Middle frontal gyrus (tissue), 1 donor: ENCODE results near the gene TMEM208.

ENCODE experiments used
- DNase-seq: peaks from one replicate; pipeline ENCODE4 v3.0.0-alpha.2; 2015; ENCODE audit warnings: low spot score; ENCODE audit errors: extremely low spot score

Gene TMEM208

DNA sequence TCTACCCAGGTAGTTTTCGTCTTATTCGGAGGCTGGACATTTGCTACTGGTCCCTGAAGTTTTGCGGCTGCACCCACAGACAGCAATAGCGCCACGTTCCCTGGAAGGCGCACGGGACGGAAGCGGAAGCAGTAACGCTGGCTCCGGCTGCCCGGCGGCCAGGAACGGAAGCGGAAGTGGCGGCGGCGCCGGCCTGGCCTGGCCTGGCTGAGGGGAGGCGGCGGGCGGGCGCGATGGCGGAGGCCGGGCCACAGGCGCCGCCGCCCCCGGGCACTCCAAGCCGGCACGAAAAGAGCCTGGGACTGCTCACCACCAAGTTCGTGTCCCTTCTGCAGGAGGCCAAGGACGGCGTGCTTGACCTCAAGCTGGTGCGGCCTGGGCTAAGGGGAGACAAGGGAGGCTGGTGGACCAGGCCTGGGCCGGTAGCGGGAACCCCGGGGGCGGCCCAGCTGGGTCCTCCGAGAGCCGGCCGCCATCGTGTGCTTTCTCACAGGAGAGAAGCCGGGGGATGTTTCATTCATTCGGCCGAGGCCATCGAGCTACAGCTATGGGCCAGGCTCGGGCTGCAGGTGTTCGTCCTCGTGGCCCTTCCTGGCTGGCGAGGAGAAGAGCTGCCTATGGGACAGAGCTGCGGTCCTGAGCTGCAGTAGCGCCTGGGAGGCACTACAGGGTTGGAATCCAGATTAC, 34.8 kb upstream of the TMEM208 start, which contains the start of gene E2F4:
TSS of gene E2F4 (plus strand) at position 161 of the 687 bp plus-strand sequence. CDS start at position 234, 73 bp downstream.
- peak; percentile 90 for DNase-seq

DNA sequence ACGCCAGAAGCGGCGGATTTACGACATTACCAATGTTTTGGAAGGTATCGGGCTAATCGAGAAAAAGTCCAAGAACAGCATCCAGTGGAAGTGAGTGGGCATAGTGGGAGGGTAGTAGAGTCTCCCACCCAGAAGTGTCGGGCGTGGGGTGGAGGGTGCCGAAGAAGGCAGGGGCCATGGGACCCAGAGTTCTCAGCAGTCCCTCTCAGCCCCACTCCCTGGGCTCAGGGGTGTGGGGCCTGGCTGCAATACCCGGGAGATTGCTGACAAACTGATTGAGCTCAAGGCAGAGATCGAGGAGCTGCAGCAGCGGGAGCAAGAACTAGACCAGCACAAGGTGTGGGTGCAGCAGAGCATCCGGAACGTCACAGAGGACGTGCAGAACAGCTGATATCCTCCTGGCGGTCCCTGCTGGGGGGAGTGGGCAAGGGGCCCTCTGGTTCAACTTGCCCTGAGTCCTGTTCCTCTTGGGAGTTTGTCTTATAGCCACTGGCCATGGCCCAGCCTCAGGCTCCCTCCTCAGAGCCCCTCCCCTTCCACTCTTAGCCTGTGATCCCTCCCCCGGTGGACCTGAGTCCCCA, 34.1 kb upstream of the TMEM208 start:
- no peak for DNase-seq

DNA sequence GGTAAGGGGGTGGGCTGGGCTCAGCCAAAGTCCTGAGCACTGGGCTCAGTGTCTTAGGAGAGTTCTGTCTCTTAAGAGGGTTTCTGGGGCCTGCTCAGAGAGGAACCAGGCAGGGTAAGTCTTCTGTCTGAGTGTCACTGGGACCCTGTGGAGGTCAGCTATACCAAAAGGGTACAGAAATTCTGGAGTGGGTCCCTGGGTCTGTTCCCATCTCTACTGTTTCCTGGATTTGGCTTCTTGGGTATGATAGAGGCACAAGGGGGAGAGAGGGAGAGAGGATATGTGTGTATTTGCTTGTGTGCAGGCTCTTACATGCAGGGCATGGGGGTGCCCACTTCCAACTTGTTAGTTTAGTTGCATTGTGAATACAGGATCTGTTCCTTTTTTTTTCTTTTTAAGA, 33.4 kb upstream of the TMEM208 start:
- DNase-seq: no peak

DNA sequence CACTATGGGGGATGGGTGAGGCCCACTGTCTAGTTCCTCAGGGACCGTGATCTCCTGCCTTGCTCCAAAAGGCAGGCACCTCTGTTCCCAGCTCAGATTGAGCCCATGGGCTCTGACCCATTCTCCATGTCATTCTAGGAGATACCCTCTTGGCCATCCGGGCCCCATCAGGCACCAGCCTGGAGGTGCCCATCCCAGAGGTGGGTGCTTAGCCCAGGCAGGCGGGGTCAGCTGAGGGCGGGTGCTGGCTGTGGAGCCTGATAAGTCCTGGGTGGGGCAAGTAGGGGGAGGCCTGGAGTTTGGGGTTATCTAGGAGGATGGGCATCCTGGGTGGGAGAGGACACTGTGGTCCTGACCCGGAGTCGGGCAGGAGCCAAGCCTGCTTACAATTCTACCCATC, 32.7 kb upstream of the TMEM208 start:
- no peak for DNase-seq

DNA sequence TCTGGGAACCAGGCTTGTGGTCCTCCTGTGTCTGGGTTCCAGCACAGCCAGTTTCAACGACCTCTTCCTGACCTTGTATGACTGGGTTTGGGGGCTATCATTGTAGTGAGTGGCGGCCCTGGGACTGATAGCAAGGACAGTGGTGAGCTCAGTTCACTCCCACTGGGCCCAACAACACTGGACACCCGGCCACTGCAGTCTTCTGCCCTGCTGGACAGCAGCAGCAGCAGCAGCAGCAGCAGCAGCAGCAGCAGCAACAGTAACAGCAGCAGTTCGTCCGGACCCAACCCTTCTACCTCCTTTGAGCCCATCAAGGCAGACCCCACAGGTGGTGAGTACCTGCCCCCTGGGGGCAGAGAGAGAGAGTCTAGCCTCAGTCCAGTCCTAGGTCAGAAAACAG, 31.3 kb upstream of the TMEM208 start:
- no peak for DNase-seq

DNA sequence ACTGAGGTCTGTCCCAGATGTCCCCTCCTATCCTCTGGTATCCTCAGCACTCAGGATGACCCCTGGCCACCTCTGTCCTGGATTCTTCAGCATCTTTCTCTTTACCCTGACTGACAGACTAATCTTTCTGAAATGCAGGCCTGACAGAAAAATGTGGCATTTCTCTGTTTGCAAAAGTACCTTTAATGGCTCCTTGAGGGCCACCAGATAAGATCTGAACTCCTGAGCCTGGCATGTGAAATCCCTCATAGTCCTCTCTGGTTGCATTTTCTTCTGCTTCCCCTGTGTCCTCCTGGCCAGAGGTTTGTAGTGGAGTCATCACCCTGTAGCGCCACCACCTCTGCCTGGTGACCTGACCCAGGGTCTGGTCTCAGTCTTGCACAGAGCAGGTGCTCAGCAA, 30.0 kb upstream of the TMEM208 start:
- no peak for DNase-seq

- DNase-seq: no peak
Measured at GRCh38 chr16:67197704-67198103, 29.2 kb upstream of the TMEM208 start.

- DNase-seq: peak; percentile 39
Measured at GRCh38 chr16:67198238-67198734, 28.6 kb upstream of the TMEM208 start.

GRCh38 chr16:67199011-67199807, 27.7 kb upstream of the TMEM208 start, which contains the start of gene ELMO3:
TSS of gene ELMO3 (plus strand) at chr16:67199131. CDS start at chr16:67199327, 196 bp downstream.
- DNase-seq: no peak

DNA sequence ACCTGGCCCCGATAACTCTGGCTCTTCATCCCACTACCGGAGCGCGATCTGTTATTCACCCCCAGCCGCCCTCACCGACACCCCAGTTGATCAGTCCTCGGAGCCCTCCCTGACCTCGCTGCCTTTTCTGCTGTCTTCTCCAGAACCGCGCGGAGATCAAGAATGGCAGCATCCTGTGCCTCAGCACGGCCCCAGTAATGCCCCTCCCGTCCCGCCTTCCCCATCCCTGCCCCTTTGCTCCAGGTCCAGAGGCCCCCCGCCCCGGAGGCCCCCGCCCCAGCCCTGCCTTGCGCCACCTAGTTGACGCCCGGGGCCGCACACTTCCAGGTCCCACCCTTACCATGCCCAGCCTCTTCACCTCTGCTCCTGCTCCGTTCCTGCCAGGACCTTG, 27.1 kb upstream of the TMEM208 start:
- no peak for DNase-seq

- no peak for DNase-seq
Measured at GRCh38 chr16:67200491-67200890, 26.4 kb upstream of the TMEM208 start.

GRCh38 chr16:67201411-67202345, 25.3 kb upstream of the TMEM208 start:
- DNase-seq: no peak

GRCh38 chr16:67202426-67202825, 24.5 kb upstream of the TMEM208 start:
- DNase-seq: no peak

DNA sequence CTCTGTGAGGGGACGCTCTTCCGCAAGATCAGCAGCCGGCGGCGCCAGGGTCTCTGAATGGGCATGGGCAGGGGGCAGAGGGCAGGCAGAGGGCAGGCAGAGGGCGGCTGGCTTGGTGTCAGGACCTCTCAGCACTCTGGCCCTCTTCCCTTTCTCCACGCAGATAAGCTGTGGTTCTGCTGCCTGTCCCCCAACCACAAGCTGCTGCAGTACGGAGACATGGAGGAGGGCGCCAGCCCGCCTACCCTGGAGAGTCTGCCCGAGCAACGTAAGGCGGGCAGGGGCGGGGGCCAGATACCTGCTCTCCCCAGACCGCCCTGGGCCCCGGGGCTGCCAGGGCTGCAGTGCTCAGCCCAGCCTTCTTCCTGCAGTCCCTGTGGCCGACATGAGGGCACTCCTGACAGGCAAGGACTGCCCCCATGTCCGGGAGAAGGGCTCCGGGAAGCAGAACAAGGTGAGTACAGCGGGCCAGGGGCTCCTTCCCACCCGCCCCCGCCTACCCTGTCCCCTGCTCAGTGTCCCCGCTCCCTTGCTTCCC, 23.9 kb upstream of the TMEM208 start:
- DNase-seq: no peak

GRCh38 chr16:67204076-67204475, 22.9 kb upstream of the TMEM208 start:
- no peak for DNase-seq

GRCh38 chr16:67206129-67206837, 20.6 kb upstream of the TMEM208 start:
- DNase-seq: no peak

- DNase-seq: no peak
Measured at GRCh38 chr16:67206838-67207248, 20.1 kb upstream of the TMEM208 start.

GRCh38 chr16:67207249-67208091, 19.5 kb upstream of the TMEM208 start:
- DNase-seq: no peak
